GM18867 (cell line): ENCODE results near the gene SLC12A4.

Source experiments
- ATAC-seq: cut with Tn5 transposase; IDR thresholded peaks from one replicate; pipeline ENCODE4 v1.9.1; 2021; ENCODE audit warnings: mild to moderate bottlenecking, moderate library complexity; ENCODE audit not compliant: unreplicated experiment

Gene SLC12A4

GRCh38 chr16:67902831-67903230 is 65.6 kb downstream of the SLC12A4 start:
- no peak for ATAC-seq

DNA sequence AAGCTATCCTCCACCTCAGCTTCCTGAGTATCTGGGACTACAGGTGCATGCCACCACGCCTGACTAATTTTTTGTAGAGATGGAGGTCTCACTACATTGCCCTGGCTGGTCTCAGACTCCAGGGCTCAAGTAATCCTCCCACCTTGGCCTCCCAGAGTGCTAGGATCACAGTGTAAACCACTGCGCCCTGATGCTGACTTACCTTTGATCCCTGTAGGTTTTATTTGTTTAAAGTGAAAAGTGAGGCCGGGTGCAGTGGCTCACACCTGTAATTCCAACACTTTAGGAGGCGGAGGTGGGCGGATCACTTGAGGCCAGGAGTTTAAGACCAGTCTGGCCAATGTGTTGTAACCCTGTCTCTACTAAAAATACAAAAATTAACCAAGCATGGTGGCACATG is 66.7 kb downstream of the SLC12A4 start:
- no peak for ATAC-seq

DNA sequence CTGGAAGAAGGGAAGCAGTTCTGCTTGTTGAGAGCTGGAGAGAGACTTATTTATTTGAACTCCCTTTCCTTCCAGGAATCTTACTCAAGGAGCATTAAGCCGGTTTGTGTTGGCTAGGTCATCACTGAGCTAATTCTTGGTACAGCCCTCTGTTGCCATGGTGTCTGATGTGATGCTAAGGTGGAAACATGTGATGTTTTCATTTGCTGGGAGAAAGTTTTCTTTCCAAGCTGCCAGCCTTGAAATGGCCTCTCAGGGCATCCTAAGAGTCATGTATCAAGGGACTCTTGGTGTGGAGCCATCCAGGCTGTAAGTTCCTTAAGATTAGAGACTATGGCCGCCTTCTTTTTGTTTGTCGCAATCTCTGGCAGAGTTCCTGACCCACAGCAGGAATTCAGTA is 71.2 kb downstream of the SLC12A4 start:
- ATAC-seq = no peak

DNA sequence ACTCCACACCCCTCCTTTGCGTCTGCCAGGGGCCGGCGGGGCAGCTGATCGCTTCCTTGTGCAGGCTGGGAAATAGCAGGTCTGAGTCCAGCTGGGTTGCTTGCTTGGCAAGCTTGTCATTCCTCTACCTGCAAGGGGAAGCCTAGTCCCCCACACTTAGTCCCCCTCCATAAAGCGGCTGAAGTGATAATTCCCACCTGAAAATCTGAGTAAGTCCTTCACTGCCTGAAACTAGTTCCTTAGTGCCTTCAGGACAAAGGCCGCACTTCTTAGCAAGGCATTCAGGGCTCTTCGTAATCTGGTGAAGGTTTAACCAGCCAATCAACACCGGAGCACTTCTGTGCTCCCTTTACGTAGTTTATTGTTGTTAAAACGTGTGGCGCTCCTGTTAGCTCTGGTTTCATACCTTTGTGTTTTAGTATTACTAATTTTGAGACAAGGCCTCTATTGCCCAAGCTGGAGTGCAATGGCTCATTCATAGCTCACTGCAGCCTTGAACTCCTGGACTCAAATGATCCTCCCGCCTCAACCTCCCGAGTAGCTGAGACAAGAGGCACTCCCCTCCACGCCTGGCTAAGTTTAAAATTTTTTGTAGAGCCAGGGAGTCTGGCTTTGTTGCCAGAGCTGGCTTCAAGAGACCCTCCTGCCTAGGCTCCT is 74.6 kb downstream of the SLC12A4 start:
- no peak for ATAC-seq
